ENCODE data around the gene ALX4. TPM values are rescaled to one million over a fixed set of nuclear protein-coding genes. Genes with fewer than 3 reads are reported as not detected.

Gene ALX4
- total and polyA plus RNA-seq, 11 donors = 0.03 to 0.24 (median 0.10) TPM; not detected in 3

- Histone ChIP-seq H3K36me3 (no peaks in the 10 kb centered on the region), H3K27me3 (no peaks in the 10 kb centered on the region), H3K27ac (no peak overlapping the region), H3K4me1 (peaks cover 0 to 10% (median 0%) of the 10 kb centered on the region in 12 donors), H3K9me3 (peaks cover 0 to 22% (median 13%) of the 10 kb centered on the region in 12 donors), H3K4me3 (no peak overlapping the region)
- DNase-seq (no peak), ATAC-seq (no peak)
- intact Hi-C loops (cut with DNase I) = loop anchor here in 1 of 10 donors (10.0 kb wide), 1 partner anchor 118 kb away; no protein-coding TSS in a partner anchor
- TF ChIP-seq, protein P1, sequence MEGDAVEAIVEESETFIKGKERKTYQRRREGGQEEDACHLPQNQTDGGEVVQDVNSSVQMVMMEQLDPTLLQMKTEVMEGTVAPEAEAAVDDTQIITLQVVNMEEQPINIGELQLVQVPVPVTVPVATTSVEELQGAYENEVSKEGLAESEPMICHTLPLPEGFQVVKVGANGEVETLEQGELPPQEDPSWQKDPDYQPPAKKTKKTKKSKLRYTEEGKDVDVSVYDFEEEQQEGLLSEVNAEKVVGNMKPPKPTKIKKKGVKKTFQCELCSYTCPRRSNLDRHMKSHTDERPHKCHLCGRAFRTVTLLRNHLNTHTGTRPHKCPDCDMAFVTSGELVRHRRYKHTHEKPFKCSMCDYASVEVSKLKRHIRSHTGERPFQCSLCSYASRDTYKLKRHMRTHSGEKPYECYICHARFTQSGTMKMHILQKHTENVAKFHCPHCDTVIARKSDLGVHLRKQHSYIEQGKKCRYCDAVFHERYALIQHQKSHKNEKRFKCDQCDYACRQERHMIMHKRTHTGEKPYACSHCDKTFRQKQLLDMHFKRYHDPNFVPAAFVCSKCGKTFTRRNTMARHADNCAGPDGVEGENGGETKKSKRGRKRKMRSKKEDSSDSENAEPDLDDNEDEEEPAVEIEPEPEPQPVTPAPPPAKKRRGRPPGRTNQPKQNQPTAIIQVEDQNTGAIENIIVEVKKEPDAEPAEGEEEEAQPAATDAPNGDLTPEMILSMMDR (IDR thresholded peaks at IDR 0.05) = no peak
- TF ChIP-seq POLR2A (IDR thresholded peaks at IDR 0.05) = no peak
- 91 to 97% (median 94%) methylated on average over 2 of the region's 2 CpGs for WGBS, 4 donors
These were observed 56.8 kb downstream of the ALX4 start for GRCh38 chr11:44252999-44253602.

DNA sequence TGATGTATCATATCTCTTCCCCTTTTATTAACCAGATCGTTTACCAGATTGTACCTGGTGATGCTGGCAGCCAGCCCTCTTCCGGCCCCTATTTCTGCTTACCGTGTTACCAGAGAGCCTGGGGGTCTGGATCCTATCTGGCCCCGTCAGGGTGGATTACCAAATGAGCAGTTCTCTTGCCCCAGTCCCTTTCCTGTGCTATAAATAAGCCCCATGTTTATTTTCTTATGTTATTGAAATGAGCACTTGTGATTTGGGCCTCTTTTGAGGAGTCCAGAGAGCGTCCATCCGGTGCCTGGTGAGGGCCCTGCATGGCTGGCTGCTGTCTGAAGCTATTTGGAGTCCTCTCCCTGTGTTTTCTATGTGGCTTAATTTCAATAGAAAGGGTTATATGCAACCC lies 59.5 kb downstream of the ALX4 start:
- intact Hi-C loops (cut with DNase I) = loop anchor here in 1 of 10 donors (10.0 kb wide), 1 partner anchor 116 kb away; no protein-coding TSS in a partner anchor
- Histone ChIP-seq H3K36me3 (no peaks in the 10 kb centered on the region), H3K27ac (no peak overlapping the region), H3K9me3 (peaks cover 0 to 22% (median 13%) of the 10 kb centered on the region in 12 donors), H3K27me3 (no peaks in the 10 kb centered on the region), H3K4me3 (no peak overlapping the region), H3K4me1 (peaks cover 0 to 24% (median 12%) of the 10 kb centered on the region in 12 donors)
- DNase-seq (no peak), ATAC-seq (no peak)
- TF ChIP-seq POLR2A (IDR thresholded peaks at IDR 0.05) = no peak
- TF ChIP-seq, protein P1 (IDR thresholded peaks at IDR 0.05) = no peak
- 74 to 88% (median 88%) methylated on average over 6 of the region's 6 CpGs for WGBS, 4 donors

DNA sequence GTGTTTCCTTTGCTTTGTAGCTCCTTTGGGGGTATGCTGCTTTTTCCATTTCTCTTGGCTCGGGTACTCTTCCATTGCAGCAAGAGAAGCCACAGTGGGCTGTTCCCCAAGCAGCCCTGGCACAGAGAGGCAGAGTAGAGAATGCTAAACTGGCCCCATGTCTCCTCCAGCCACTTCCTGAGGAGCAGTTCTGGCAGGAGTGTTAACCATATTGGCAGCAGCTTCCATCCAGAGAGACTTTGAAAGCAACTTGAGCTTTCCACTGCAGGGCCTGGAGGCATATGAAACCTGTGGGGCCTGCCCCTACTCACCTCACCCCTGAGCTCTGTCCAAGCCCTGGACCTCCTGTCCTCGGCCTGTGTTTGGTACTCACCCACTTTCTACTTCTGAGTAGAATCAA lies 61.8 kb downstream of the ALX4 start:
- peaks cover 0 to 13% (median 0%) of the 10 kb centered on the region in 9 donors for H3K36me3 ChIP-seq
- H3K27me3 ChIP-seq = no peaks in the 10 kb centered on the region
- H3K4me3 ChIP-seq = no peak overlapping the region
- ATAC-seq = peak in 1 of 4 donors; percentile 54
- H3K4me1 ChIP-seq = peaks cover 0 to 47% (median 24%) of the 10 kb centered on the region in 12 donors
- peaks cover 0 to 15% (median 10%) of the 10 kb centered on the region in 12 donors for H3K9me3 ChIP-seq
- no peak for DNase-seq
- TF ChIP-seq POLR2A (IDR thresholded peaks at IDR 0.05) = no peak
- TF ChIP-seq, protein P1 (IDR thresholded peaks at IDR 0.05) = no peak
- H3K27ac ChIP-seq = no peak overlapping the region
- intact Hi-C loops (cut with DNase I) = loop anchor here in 1 of 10 donors (5.0 kb wide), 1 partner anchor 116 kb away; no protein-coding TSS in a partner anchor
- WGBS, 4 donors = 83 to 100% (median 89%) methylated on average over 2 of the region's 2 CpGs

DNA sequence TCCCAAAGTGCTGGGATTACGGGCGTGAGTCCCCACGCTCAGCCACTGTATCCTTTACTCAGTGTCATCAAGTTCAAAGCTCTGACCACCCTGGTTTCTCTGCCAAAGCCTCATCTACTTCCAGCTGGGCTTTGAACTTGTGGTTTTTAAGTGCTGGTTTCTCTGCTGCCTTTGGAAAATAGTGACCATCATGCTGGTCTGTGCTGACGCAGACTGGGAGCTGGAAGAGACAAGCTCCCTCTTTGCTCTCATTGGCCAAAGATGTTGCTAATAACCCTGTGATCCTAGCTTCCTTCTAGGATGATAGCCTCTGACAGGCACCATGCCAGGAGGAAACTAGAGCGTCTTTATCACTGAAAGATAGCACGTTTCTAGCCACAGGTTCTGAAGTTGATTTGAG lies 62.4 kb downstream of the ALX4 start:
- H3K27ac ChIP-seq = peak overlapping the region in 1 of 12 donors; percentile 12
- H3K9me3 ChIP-seq = peaks cover 0 to 9% (median 5%) of the 10 kb centered on the region in 12 donors
- peaks cover 0 to 13% (median 0%) of the 10 kb centered on the region in 9 donors for H3K36me3 ChIP-seq
- H3K4me3 ChIP-seq = no peak overlapping the region
- intact Hi-C loops (cut with DNase I) = loop anchor here in 1 of 10 donors (5.0 kb wide), 1 partner anchor 115 kb away; no protein-coding TSS in a partner anchor
- H3K4me1 ChIP-seq = peaks cover 0 to 53% (median 29%) of the 10 kb centered on the region in 12 donors
- TF ChIP-seq, protein P1 (IDR thresholded peaks at IDR 0.05) = no peak
- no peak for TF ChIP-seq POLR2A (IDR thresholded peaks at IDR 0.05)
- ATAC-seq (no peak), DNase-seq (no peak)
- WGBS, 4 donors = 57 to 77% (median 74%) methylated on average over 3 to 6 of the region's 6 CpGs
- no peaks in the 10 kb centered on the region for H3K27me3 ChIP-seq
